Astrocyte (in vitro differentiated cells and primary cell): ENCODE measurements around the gene HEY2.

Experiments
- CTCF ChIP-seq: IDR thresholded peaks from 2 replicates; pipeline ENCODE4 v1.5.1; 2011; ENCODE audit warnings: low read depth, mild to moderate bottlenecking, inconsistent platforms, low read length, moderate library complexity; ENCODE audit not compliant: insufficient read depth
- EZH2 ChIP-seq: IDR thresholded peaks from 2 replicates; pipeline ENCODE4 v1.6.1; 2012; ENCODE audit warnings: mild to moderate bottlenecking, low read length, inconsistent platforms; ENCODE audit not compliant: insufficient read depth

- no peak for TF ChIP-seq CTCF
- no peak for TF ChIP-seq EZH2
Observed at GRCh38 chr6:125728739-125729138, 20.7 kb upstream of the HEY2 start.
